Brain pericyte (primary cell): ENCODE data around the gene LYRM4.

Experiments
- DNase-seq: peaks from one replicate; pipeline ENCODE4 v3.0.0-alpha.2; 2012; ENCODE audit warnings: low read depth, low spot score

LYRM4 gene

GRCh38 chr6:5280920-5281319 lies 20.2 kb upstream of the LYRM4 start:
- DNase-seq: no peak

GRCh38 chr6:5279891-5280338 lies 19.2 kb upstream of the LYRM4 start:
- no peak for DNase-seq

GRCh38 chr6:5278565-5279120 lies 17.9 kb upstream of the LYRM4 start:
- no peak for DNase-seq

GRCh38 chr6:5278047-5278446 lies 17.3 kb upstream of the LYRM4 start:
- DNase-seq: no peak

GRCh38 chr6:5277589-5277988 lies 16.8 kb upstream of the LYRM4 start:
- DNase-seq: no peak

- no peak for DNase-seq
These were observed 15.8 kb upstream of the LYRM4 start for GRCh38 chr6:5276581-5276980.

- no peak for DNase-seq
These were observed 14.7 kb upstream of the LYRM4 start for GRCh38 chr6:5275497-5275896.

GRCh38 chr6:5274231-5274630 lies 13.5 kb upstream of the LYRM4 start:
- DNase-seq: no peak

GRCh38 chr6:5271926-5272325 lies 11.2 kb upstream of the LYRM4 start:
- no peak for DNase-seq

- DNase-seq: no peak
These were observed 9.4 kb upstream of the LYRM4 start for GRCh38 chr6:5270093-5270680.

- DNase-seq: no peak
These were observed 5.7 kb upstream of the LYRM4 start for GRCh38 chr6:5266423-5266822.

GRCh38 chr6:5261545-5262109 lies 877 bp upstream of the LYRM4 start:
- no peak for DNase-seq

GRCh38 chr6:5260111-5260620 lies 584 bp downstream of the LYRM4 start:
- DNase-seq: no peak

GRCh38 chr6:5259428-5259827 lies 1.3 kb downstream of the LYRM4 start:
- DNase-seq: no peak

GRCh38 chr6:5257400-5257799 lies 3.4 kb downstream of the LYRM4 start:
- no peak for DNase-seq

- no peak for DNase-seq
These were observed 3.8 kb downstream of the LYRM4 start for GRCh38 chr6:5256952-5257351.

- no peak for DNase-seq
These were observed 9.8 kb downstream of the LYRM4 start for GRCh38 chr6:5250911-5251310.

GRCh38 chr6:5250451-5250850 lies 10.3 kb downstream of the LYRM4 start:
- DNase-seq: no peak

GRCh38 chr6:5249451-5250122 lies 11.2 kb downstream of the LYRM4 start:
- no peak for DNase-seq

GRCh38 chr6:5248302-5249098 lies 12.2 kb downstream of the LYRM4 start:
- DNase-seq: no peak

- DNase-seq: no peak
These were observed 13.5 kb downstream of the LYRM4 start for GRCh38 chr6:5247201-5247600.
